Measurements from ENCODE around the gene XYLT2.

GRCh38 chr17:50354198-50354597 lies 8.3 kb downstream of the XYLT2 start:
- TF ChIP-seq, protein P1, sequence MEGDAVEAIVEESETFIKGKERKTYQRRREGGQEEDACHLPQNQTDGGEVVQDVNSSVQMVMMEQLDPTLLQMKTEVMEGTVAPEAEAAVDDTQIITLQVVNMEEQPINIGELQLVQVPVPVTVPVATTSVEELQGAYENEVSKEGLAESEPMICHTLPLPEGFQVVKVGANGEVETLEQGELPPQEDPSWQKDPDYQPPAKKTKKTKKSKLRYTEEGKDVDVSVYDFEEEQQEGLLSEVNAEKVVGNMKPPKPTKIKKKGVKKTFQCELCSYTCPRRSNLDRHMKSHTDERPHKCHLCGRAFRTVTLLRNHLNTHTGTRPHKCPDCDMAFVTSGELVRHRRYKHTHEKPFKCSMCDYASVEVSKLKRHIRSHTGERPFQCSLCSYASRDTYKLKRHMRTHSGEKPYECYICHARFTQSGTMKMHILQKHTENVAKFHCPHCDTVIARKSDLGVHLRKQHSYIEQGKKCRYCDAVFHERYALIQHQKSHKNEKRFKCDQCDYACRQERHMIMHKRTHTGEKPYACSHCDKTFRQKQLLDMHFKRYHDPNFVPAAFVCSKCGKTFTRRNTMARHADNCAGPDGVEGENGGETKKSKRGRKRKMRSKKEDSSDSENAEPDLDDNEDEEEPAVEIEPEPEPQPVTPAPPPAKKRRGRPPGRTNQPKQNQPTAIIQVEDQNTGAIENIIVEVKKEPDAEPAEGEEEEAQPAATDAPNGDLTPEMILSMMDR (IDR thresholded peaks at IDR 0.05): no peak
- TF ChIP-seq POLR2A (IDR thresholded peaks at IDR 0.05): no peak
